ENCODE measurements around the gene MPL. TPM values are rescaled to one million over a fixed set of nuclear protein-coding genes. Genes with fewer than 3 reads are reported as not detected.

MPL gene
- total RNA-seq, 1 experiment from 2014 or later: 0.15 TPM

DNA sequence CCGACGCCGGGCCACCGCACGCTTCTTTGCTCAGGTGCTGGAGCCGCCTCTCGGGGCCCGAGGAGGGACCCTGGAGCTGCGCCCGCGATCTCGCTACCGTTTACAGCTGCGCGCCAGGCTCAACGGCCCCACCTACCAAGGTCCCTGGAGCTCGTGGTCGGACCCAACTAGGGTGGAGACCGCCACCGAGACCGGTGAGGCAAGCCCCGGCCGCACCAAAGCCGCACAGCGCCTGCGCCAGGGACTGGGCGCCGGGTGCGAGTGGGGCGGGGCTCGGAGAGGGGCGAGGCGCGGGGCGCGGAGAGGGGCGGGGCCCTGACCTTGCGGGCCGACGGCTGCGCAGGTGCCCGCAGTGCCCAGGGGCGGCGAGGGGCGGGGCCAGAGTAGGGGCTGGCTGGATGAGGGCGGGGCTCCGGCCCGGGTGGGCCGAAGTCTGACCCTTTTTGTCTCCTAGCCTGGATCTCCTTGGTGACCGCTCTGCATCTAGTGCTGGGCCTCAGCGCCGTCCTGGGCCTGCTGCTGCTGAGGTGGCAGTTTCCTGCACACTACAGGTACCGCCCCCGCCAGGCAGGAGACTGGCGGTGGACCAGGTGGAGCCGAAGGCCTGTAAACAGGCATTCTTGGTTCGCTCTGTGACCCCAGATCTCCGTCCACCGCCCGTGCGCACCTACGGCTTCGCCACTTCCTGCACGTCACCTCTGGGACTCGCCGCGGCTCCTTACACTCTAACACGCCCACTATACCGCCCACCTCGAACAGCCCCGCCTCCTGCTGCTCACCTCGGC, 11.4 kb downstream of the MPL start (continued):
- TF ChIP-seq ETV6 (CRISPR knock-in tag; IDR thresholded peaks at IDR 0.05): peak; percentile 17; the same call in 1 of the 2 replicates

DNA sequence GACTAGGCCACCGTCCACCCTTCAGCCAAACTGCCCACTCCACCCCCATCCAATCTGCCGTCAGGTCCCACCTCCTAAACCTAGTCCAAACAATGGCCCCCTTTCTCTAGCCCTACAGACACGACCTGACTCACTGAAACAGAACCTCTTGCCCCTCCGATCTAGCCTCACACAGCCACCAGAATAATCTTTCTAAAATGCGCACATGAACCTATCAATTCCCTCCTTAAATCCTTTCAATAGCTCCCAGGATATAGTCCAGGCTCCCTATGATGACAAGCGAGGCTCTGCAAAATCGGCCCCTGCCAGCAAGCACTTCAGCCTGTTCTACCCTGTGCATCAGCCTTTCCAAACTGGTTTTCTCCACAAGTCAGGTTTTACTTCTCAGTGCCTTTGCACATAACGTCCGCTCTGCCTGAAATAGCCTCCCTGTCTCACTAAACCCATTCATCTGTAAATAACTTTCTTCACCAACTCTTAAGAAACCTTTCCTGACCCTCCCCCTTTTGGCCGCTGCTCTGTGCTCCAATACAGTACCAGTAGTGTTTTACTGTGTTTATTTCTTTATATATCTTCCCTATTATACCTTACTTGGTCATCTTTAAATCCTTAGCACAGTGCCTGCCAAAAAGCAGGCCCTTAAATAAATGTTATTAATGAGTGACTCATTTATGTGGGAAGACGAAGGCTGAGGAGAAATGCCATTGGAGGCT, 12.1 kb downstream of the MPL start:
- TF ChIP-seq, protein P1, sequence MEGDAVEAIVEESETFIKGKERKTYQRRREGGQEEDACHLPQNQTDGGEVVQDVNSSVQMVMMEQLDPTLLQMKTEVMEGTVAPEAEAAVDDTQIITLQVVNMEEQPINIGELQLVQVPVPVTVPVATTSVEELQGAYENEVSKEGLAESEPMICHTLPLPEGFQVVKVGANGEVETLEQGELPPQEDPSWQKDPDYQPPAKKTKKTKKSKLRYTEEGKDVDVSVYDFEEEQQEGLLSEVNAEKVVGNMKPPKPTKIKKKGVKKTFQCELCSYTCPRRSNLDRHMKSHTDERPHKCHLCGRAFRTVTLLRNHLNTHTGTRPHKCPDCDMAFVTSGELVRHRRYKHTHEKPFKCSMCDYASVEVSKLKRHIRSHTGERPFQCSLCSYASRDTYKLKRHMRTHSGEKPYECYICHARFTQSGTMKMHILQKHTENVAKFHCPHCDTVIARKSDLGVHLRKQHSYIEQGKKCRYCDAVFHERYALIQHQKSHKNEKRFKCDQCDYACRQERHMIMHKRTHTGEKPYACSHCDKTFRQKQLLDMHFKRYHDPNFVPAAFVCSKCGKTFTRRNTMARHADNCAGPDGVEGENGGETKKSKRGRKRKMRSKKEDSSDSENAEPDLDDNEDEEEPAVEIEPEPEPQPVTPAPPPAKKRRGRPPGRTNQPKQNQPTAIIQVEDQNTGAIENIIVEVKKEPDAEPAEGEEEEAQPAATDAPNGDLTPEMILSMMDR (IDR thresholded peaks at IDR 0.05): no peak
- TF ChIP-seq FOXK1 (CRISPR knock-in tag; IDR thresholded peaks at IDR 0.05) (0 out of 2 replicates have a peak, but pooled peaks have one; percentile 3), E2F5 (CRISPR knock-in tag; IDR thresholded peaks at IDR 0.05) (no peak), ZNF532 (CRISPR knock-in tag; IDR thresholded peaks at IDR 0.05; ENCODE audit: borderline replicate concordance) (no peak), FOXJ3 (CRISPR knock-in tag; IDR thresholded peaks at IDR 0.05; ENCODE audit: borderline replicate concordance) (no peak), FOXP1 (CRISPR knock-in tag; IDR thresholded peaks at IDR 0.05; ENCODE audit: borderline replicate concordance) (no peak), TP53 (CRISPR knock-in tag; IDR thresholded peaks at IDR 0.05) (0 out of 2 replicates have a peak, but pooled peaks have one; percentile 2), ZNF317 (CRISPR knock-in tag; IDR thresholded peaks at IDR 0.05; ENCODE audit: borderline replicate concordance, low read depth) (no peak), NFE2L1 (CRISPR knock-in tag; IDR thresholded peaks at IDR 0.05) (peak; percentile 73; the same call in 1 of the 2 replicates), ZNF232 (CRISPR knock-in tag; IDR thresholded peaks at IDR 0.05) (peak; percentile 18; the same call in 1 of the 2 replicates)
- H3K4me1 Mint-ChIP-seq: peaks cover 25% of the 10 kb centered on the region
- ATAC-seq (peak; percentile 0; the same call in 1 of the 2 replicates), DNase-seq (ENCODE audit: low spot score) (no peak)
- H3K27me3 Mint-ChIP-seq (ENCODE audit: low read depth): peaks cover 16% of the 10 kb centered on the region
- peak overlapping the region; percentile 95 for H3K27ac Mint-ChIP-seq
- H3K4me3 Mint-ChIP-seq: peak overlapping the region; percentile 72
- H3K9me3 Mint-ChIP-seq: no peaks in the 10 kb centered on the region
- no peaks in the 10 kb centered on the region; the same call in 1 of the 2 replicates for H3K36me3 Mint-ChIP-seq
- POLR2A ChIA-PET: interaction anchor here (1.3 to 1.8 kb wide), 3 partner anchors 9 to 79 kb away, joined by 6 to 21 read pairs (median 6); partner anchors contain the start of genes CDC20 and TMEM125
- CTCF ChIA-PET: interaction anchor here (1.5 to 2.9 kb wide), 3 partner anchors 9 to 65 kb away, joined by 8 to 22 read pairs (median 12); partner anchors contain the start of genes C1orf210 and CDC20

GRCh38 chr1:43350976-43351375, 13.4 kb downstream of the MPL start:
- ATAC-seq: no peak
- Mint-ChIP-seq H3K36me3 (peaks cover 2% of the 10 kb centered on the region), H3K27ac (no peak overlapping the region), H3K27me3 (ENCODE audit: low read depth) (peaks cover 16% of the 10 kb centered on the region), H3K9me3 (no peaks in the 10 kb centered on the region), H3K4me1 (peaks cover 25% of the 10 kb centered on the region), H3K4me3 (no peak overlapping the region)
- no peak for DNase-seq (ENCODE audit: low spot score)
- CTCF ChIA-PET: interaction anchor here (2.9 kb wide), 1 partner anchor 7 kb away, joined by 22 read pairs; the partner anchor contains the start of gene CDC20
- POLR2A ChIA-PET: interaction anchor here (1.3 kb wide), 1 partner anchor 7 kb away, joined by 6 read pairs; the partner anchor contains the start of gene CDC20
- TF ChIP-seq ZNF532 (CRISPR knock-in tag; IDR thresholded peaks at IDR 0.05; ENCODE audit: borderline replicate concordance) (no peak), ZSCAN18 (CRISPR knock-in tag; IDR thresholded peaks at IDR 0.05) (no peak), ZNF281 (CRISPR knock-in tag; IDR thresholded peaks at IDR 0.05) (no peak)
